WTC11 (cell line): ENCODE data around the gene BTBD9. TPM values are rescaled to one million over a fixed set of nuclear protein-coding genes. Genes with fewer than 3 reads are reported as not detected.

Source experiments
- ATAC-seq: fragments of 200-7000 bp; cut with Tn5 transposase; 2 replicates; pipeline ENCODE4 v1.10.0; 2021; ENCODE audit warnings: mild to moderate bottlenecking, moderate library complexity
- CTCF ChIA-PET: fragments of 300-600 bp; sonication (Branson Sonifier 250); formaldehyde crosslinking; loops from one replicate; lab custom pipeline; 2021; ENCODE audit warnings: antibody characterized with exemption; lab: Charles Lee
- POLR2A ChIA-PET: fragments of 350-600 bp; sonication (Branson Sonifier 250); formaldehyde crosslinking; loops from one replicate; lab custom pipeline; 2021; ENCODE audit warnings: antibody characterized with exemption; lab: Charles Lee
- DNase-seq: peaks from one replicate; pipeline ENCODE4 v3.0.0; 2021; ENCODE audit warnings: low spot score
- H3K27ac Mint-ChIP-seq: 2 replicates; pipeline ENCODE4 v1.8.0; 2021; ENCODE audit warnings: mixed read lengths
- H3K27me3 Mint-ChIP-seq: 2 replicates; pipeline ENCODE4 v1.8.0; 2021; ENCODE audit warnings: low read depth, mild to moderate bottlenecking, moderate library complexity, mixed read lengths
- H3K36me3 Mint-ChIP-seq: 2 replicates; pipeline ENCODE4 v1.8.0; 2021; ENCODE audit warnings: mixed read lengths
- H3K4me1 Mint-ChIP-seq: 2 replicates; pipeline ENCODE4 v1.8.0; 2022; ENCODE audit warnings: mixed read lengths
- H3K4me3 Mint-ChIP-seq: 2 replicates; pipeline ENCODE4 v1.8.0; 2021; ENCODE audit warnings: mild to moderate bottlenecking, moderate library complexity, mixed read lengths
- H3K9me3 Mint-ChIP-seq: 2 replicates; pipeline ENCODE4 v1.8.0; 2021; ENCODE audit warnings: mixed read lengths
- E2F4 ChIP-seq: sonication (generic); formaldehyde crosslinking; IDR thresholded peaks from 2 replicates; pipeline ENCODE4 v1.8.1; 2022; ENCODE audit warnings: low read depth, mild to moderate bottlenecking, moderate library complexity, missing genetic modification reagents, borderline replicate concordance
- FOXK1 ChIP-seq: sonication (generic); formaldehyde crosslinking; IDR thresholded peaks from 2 replicates; pipeline ENCODE4 v1.8.0; 2022; ENCODE audit warnings: mild to moderate bottlenecking, moderate library complexity, missing genetic modification reagents
- FOXP1 ChIP-seq: sonication (generic); formaldehyde crosslinking; IDR thresholded peaks from 2 replicates; pipeline ENCODE4 v1.8.0; 2022; ENCODE audit warnings: missing genetic modification reagents, mild to moderate bottlenecking, moderate library complexity, borderline replicate concordance
- NFATC4 ChIP-seq: fragments of 250-450 bp; sonication (Bioruptor Pico); IDR thresholded peaks from 2 replicates; pipeline ENCODE4 v1.9.0; 2021; ENCODE audit warnings: mild to moderate bottlenecking
- NR3C1 ChIP-seq: sonication (generic); formaldehyde crosslinking; conservative IDR thresholded peaks from 2 replicates; pipeline ENCODE4 v1.8.1; 2023; ENCODE audit warnings: low read depth, mild to moderate bottlenecking, missing genetic modification reagents
- PRDM15 ChIP-seq: sonication (generic); formaldehyde crosslinking; IDR thresholded peaks from 2 replicates; pipeline ENCODE4 v1.8.0; 2022; ENCODE audit warnings: missing genetic modification reagents
- PRRX2 ChIP-seq: fragments of 250-450 bp; sonication (Bioruptor Pico); IDR thresholded peaks from 2 replicates; pipeline ENCODE4 v1.8.0; 2021; ENCODE audit warnings: mild to moderate bottlenecking
- SP1 ChIP-seq: sonication (generic); formaldehyde crosslinking; conservative IDR thresholded peaks from 2 replicates; pipeline ENCODE4 v1.8.1; 2022; ENCODE audit warnings: missing genetic modification reagents
- ZNF263 ChIP-seq: sonication (generic); formaldehyde crosslinking; IDR thresholded peaks from 2 replicates; pipeline ENCODE4 v1.8.1; 2022; ENCODE audit warnings: low read depth, mild to moderate bottlenecking, moderate library complexity, missing genetic modification reagents
- ZNF671 ChIP-seq: fragments of 250-450 bp; sonication (Bioruptor Pico); IDR thresholded peaks from 2 replicates; pipeline ENCODE4 v1.8.0; 2021; ENCODE audit warnings: mild to moderate bottlenecking
- total RNA-seq: library from RNA; stranded (reverse); gene quantifications from 3 replicates; pipeline ENCODE4 v1.2.3, GENCODE V29; 2021
- TF ChIP-seq, protein P1 (sequence below): sonication (generic); formaldehyde crosslinking; IDR thresholded peaks from 2 replicates; pipeline ENCODE4 v1.8.0; 2022; ENCODE audit warnings: mild to moderate bottlenecking, missing genetic modification reagents
- TF ChIP-seq, protein P2 (sequence below): sonication (generic); formaldehyde crosslinking; IDR thresholded peaks from 2 replicates; pipeline ENCODE4 v1.8.0; 2022; ENCODE audit warnings: mild to moderate bottlenecking, missing genetic modification reagents
- TF ChIP-seq, protein P3 (sequence below): fragments of 250-450 bp; sonication (Bioruptor Pico); IDR thresholded peaks from 2 replicates; pipeline ENCODE4 v1.9.0; 2021; ENCODE audit warnings: mild to moderate bottlenecking, borderline replicate concordance
- TF ChIP-seq, protein P4 (sequence below): sonication (generic); formaldehyde crosslinking; IDR thresholded peaks from 2 replicates; pipeline ENCODE4 v1.8.1; 2022; ENCODE audit warnings: mild to moderate bottlenecking, missing genetic modification reagents, moderate library complexity, borderline replicate concordance

Gene BTBD9
- total RNA-seq, 1 experiment from 2014 or later, result 4.2 TPM

GRCh38 chr6:38216451-38216850, 423.3 kb downstream of the BTBD9 start:
- H3K9me3 Mint-ChIP-seq, result no peaks in the 10 kb centered on the region
- CTCF ChIA-PET, result interaction anchor here (0.7 kb wide), 1 partner anchor 484 kb away, joined by 5 read pairs; no protein-coding TSS in a partner anchor
- H3K27me3 Mint-ChIP-seq, result no peaks in the 10 kb centered on the region
- no peak overlapping the region for H3K4me3 Mint-ChIP-seq
- no peak for DNase-seq
- TF ChIP-seq, protein P1, sequence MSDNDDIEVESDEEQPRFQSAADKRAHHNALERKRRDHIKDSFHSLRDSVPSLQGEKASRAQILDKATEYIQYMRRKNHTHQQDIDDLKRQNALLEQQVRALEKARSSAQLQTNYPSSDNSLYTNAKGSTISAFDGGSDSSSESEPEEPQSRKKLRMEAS (CRISPR knock-in tag), result no peak
- TF ChIP-seq ZNF671 (no peak), ZNF263 (no peak), E2F4 (CRISPR knock-in tag) (no peak), PRDM15 (no peak), PRRX2 (CRISPR knock-in tag) (no peak), NR3C1 (CRISPR knock-in tag) (no peak), FOXK1 (no peak), SP1 (CRISPR knock-in tag) (no peak), FOXP1 (CRISPR knock-in tag) (no peak), NFATC4 (CRISPR knock-in tag) (no peak)
- TF ChIP-seq, protein P2, sequence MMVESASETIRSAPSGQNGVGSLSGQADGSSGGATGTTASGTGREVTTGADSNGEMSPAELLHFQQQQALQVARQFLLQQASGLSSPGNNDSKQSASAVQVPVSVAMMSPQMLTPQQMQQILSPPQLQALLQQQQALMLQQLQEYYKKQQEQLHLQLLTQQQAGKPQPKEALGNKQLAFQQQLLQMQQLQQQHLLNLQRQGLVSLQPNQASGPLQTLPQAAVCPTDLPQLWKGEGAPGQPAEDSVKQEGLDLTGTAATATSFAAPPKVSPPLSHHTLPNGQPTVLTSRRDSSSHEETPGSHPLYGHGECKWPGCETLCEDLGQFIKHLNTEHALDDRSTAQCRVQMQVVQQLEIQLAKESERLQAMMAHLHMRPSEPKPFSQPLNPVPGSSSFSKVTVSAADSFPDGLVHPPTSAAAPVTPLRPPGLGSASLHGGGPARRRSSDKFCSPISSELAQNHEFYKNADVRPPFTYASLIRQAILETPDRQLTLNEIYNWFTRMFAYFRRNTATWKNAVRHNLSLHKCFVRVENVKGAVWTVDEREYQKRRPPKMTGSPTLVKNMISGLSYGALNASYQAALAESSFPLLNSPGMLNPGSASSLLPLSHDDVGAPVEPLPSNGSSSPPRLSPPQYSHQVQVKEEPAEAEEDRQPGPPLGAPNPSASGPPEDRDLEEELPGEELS, result no peak
- TF ChIP-seq, protein P3, sequence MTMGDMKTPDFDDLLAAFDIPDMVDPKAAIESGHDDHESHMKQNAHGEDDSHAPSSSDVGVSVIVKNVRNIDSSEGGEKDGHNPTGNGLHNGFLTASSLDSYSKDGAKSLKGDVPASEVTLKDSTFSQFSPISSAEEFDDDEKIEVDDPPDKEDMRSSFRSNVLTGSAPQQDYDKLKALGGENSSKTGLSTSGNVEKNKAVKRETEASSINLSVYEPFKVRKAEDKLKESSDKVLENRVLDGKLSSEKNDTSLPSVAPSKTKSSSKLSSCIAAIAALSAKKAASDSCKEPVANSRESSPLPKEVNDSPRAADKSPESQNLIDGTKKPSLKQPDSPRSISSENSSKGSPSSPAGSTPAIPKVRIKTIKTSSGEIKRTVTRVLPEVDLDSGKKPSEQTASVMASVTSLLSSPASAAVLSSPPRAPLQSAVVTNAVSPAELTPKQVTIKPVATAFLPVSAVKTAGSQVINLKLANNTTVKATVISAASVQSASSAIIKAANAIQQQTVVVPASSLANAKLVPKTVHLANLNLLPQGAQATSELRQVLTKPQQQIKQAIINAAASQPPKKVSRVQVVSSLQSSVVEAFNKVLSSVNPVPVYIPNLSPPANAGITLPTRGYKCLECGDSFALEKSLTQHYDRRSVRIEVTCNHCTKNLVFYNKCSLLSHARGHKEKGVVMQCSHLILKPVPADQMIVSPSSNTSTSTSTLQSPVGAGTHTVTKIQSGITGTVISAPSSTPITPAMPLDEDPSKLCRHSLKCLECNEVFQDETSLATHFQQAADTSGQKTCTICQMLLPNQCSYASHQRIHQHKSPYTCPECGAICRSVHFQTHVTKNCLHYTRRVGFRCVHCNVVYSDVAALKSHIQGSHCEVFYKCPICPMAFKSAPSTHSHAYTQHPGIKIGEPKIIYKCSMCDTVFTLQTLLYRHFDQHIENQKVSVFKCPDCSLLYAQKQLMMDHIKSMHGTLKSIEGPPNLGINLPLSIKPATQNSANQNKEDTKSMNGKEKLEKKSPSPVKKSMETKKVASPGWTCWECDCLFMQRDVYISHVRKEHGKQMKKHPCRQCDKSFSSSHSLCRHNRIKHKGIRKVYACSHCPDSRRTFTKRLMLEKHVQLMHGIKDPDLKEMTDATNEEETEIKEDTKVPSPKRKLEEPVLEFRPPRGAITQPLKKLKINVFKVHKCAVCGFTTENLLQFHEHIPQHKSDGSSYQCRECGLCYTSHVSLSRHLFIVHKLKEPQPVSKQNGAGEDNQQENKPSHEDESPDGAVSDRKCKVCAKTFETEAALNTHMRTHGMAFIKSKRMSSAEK, result no peak
- TF ChIP-seq, protein P4, sequence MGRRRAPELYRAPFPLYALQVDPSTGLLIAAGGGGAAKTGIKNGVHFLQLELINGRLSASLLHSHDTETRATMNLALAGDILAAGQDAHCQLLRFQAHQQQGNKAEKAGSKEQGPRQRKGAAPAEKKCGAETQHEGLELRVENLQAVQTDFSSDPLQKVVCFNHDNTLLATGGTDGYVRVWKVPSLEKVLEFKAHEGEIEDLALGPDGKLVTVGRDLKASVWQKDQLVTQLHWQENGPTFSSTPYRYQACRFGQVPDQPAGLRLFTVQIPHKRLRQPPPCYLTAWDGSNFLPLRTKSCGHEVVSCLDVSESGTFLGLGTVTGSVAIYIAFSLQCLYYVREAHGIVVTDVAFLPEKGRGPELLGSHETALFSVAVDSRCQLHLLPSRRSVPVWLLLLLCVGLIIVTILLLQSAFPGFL (CRISPR knock-in tag), result no peak
- no peak overlapping the region for H3K27ac Mint-ChIP-seq
- ATAC-seq, result no peak
- peaks cover 38% of the 10 kb centered on the region for H3K4me1 Mint-ChIP-seq
- POLR2A ChIA-PET, result interaction anchor here (0.7 kb wide), 1 partner anchor 34 kb away, joined by 6 read pairs; no protein-coding TSS in a partner anchor
- H3K36me3 Mint-ChIP-seq, result no peaks in the 10 kb centered on the region
